Measurements from ENCODE around the gene NFIX. TPM values are rescaled to one million over a fixed set of nuclear protein-coding genes. Genes with fewer than 3 reads are reported as not detected.

Gene NFIX
- total and polyA plus RNA-seq, 2 of the 13 experiments (the other 11 are each of a cell fraction or from before 2014, with no cell fraction given), result 3.4 to 5.4 TPM

DNA sequence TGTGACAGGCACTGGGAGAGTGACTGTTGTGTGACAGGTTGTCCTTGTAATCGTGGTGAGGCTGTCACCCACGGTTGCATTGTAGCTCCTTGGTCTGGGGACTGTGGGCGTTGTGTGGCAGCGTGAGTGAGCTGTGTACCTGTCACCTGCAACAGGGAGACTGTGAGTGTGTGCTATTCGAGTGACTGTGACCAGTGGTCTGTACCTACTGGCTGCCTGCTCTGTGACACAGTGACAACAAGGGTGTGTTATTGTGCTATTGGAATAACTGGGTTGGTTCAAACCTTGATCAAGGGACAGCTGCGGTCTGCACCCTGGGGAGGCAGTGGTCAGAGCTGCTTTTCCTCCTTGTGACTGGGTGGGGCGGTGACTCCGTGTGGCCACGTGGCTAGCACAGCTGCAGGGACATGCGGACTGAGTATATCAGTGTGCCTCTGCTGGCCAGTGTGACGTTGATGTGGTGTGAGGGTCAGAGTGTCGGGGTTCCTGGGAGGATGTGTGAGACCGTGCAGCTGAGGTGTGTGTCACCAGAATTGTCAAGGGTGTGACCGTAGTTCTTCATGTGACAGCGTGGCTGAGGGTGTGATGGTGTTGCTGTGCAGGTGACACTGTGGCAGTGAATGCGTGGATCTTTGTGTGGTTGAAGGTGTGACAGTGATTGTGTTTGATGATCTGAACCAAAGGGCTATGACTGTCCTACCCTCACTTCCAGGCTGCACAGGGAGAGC is 10.1 kb upstream of the NFIX start (continued):
- peak; percentile 20 for TF ChIP-seq DBP (CRISPR knock-in tag; IDR thresholded peaks at IDR 0.05; ENCODE audit: not compliant biosample characterization)
- peak; percentile 49; the same call in 1 of the 2 replicates for TF ChIP-seq RXRB (CRISPR knock-in tag; IDR thresholded peaks at IDR 0.05; ENCODE audit: borderline replicate concordance)
- TF ChIP-seq IRF2 (CRISPR knock-in tag; IDR thresholded peaks at IDR 0.05), result peak; percentile 46
- no peak for TF ChIP-seq BORCS8-MEF2B (CRISPR knock-in tag; IDR thresholded peaks at IDR 0.05)
- 0 out of 2 replicates have a peak, but pooled peaks have one; percentile 33 for TF ChIP-seq ZNF335 (CRISPR knock-in tag; IDR thresholded peaks at IDR 0.05)
- TF ChIP-seq ZNF574 (CRISPR knock-in tag; IDR thresholded peaks at IDR 0.05), result peak; percentile 34; the same call in 1 of the 2 replicates
- no peak; the same call in 1 of the 2 replicates for TF ChIP-seq TRAFD1 (CRISPR knock-in tag; IDR thresholded peaks at IDR 0.05; ENCODE audit: borderline replicate concordance)
- peak; percentile 69; the same call in 1 of the 2 replicates for TF ChIP-seq ZNF713 (CRISPR knock-in tag; IDR thresholded peaks at IDR 0.05)
- TF ChIP-seq MZF1 (CRISPR knock-in tag; IDR thresholded peaks at IDR 0.05; ENCODE audit: borderline replicate concordance), result peak; percentile 97
- TF ChIP-seq MXI1 (IDR thresholded peaks at IDR 0.05; ENCODE audit: borderline replicate concordance, low read depth, low read length), result peak; percentile 96; the same call in 2 of the 3 replicates
- TF ChIP-seq FOXA3 (CRISPR knock-in tag; IDR thresholded peaks at IDR 0.05), result peak; percentile 45
- TF ChIP-seq, protein P1, sequence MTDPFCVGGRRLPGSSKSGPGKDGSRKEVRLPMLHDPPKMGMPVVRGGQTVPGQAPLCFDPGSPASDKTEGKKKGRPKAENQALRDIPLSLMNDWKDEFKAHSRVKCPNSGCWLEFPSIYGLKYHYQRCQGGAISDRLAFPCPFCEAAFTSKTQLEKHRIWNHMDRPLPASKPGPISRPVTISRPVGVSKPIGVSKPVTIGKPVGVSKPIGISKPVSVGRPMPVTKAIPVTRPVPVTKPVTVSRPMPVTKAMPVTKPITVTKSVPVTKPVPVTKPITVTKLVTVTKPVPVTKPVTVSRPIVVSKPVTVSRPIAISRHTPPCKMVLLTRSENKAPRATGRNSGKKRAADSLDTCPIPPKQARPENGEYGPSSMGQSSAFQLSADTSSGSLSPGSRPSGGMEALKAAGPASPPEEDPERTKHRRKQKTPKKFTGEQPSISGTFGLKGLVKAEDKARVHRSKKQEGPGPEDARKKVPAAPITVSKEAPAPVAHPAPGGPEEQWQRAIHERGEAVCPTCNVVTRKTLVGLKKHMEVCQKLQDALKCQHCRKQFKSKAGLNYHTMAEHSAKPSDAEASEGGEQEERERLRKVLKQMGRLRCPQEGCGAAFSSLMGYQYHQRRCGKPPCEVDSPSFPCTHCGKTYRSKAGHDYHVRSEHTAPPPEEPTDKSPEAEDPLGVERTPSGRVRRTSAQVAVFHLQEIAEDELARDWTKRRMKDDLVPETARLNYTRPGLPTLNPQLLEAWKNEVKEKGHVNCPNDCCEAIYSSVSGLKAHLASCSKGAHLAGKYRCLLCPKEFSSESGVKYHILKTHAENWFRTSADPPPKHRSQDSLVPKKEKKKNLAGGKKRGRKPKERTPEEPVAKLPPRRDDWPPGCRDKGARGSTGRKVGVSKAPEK (CRISPR knock-in tag; IDR thresholded peaks at IDR 0.05; ENCODE audit: borderline replicate concordance), result peak; percentile 77
- TF ChIP-seq MEIS2 (CRISPR knock-in tag; IDR thresholded peaks at IDR 0.05), result peak; percentile 46; the same call in 1 of the 2 replicates
- TF ChIP-seq ZFX (CRISPR knock-in tag; IDR thresholded peaks at IDR 0.05; ENCODE audit: low read depth), result peak; percentile 9; the same call in 1 of the 2 replicates
- TF ChIP-seq, protein P2, sequence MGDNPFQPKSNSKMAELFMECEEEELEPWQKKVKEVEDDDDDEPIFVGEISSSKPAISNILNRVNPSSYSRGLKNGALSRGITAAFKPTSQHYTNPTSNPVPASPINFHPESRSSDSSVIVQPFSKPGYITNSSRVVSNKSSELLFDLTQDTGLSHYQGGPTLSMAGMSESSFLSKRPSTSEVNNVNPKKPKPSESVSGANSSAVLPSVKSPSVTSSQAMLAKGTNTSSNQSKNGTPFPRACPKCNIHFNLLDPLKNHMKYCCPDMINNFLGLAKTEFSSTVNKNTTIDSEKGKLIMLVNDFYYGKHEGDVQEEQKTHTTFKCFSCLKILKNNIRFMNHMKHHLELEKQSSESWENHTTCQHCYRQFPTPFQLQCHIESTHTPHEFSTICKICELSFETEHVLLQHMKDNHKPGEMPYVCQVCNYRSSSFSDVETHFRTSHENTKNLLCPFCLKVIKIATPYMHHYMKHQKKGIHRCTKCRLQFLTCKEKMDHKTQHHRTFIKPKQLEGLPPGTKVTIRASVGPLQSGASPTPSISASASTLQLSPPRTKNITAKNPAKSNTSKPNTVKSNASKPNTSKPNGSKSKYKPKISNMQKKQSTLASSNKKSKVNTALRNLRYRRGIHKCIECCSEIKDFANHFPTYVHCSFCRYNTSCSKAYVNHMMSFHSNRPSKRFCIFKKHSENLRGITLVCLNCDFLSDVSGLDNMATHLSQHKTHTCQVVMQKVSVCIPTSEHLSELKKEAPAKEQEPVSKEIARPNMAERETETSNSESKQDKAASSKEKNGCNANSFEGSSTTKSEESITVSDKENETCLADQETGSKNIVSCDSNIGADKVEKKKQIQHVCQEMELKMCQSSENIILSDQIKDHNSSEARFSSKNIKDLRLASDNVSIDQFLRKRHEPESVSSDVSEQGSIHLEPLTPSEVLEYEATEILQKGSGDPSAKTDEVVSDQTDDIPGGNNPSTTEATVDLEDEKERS (CRISPR knock-in tag; IDR thresholded peaks at IDR 0.05), result peak; percentile 81; the same call in 1 of the 2 replicates
